GM18907 (cell line): ENCODE data around the gene ISCA2.

Source experiments
- ATAC-seq: cut with Tn5 transposase; IDR thresholded peaks from one replicate; pipeline ENCODE4 v1.9.1; 2021; ENCODE audit warnings: mild to moderate bottlenecking, moderate library complexity; ENCODE audit not compliant: unreplicated experiment

The ISCA2 gene

GRCh38 chr14:74482571-74482970 is 11.0 kb upstream of the ISCA2 start:
- ATAC-seq, result no peak

- no peak for ATAC-seq
These were observed 10.2 kb upstream of the ISCA2 start for GRCh38 chr14:74483321-74483720.

- no peak for ATAC-seq
These were observed 7.4 kb upstream of the ISCA2 start for GRCh38 chr14:74486164-74486563.

- ATAC-seq, result no peak
These were observed 4.7 kb upstream of the ISCA2 start for GRCh38 chr14:74488786-74489397.

GRCh38 chr14:74490486-74490885 is 3.1 kb upstream of the ISCA2 start:
- no peak for ATAC-seq

GRCh38 chr14:74491956-74492775 is 1.4 kb upstream of the ISCA2 start:
- ATAC-seq, result no peak

GRCh38 chr14:74492776-74493342 is 706 bp upstream of the ISCA2 start, which contains the start of gene NPC2:
TSS of gene NPC2 (minus strand) at chr14:74493305. CDS start at chr14:74493274, 31 bp downstream.
- peak; percentile 16 for ATAC-seq

GRCh38 chr14:74495356-74495755 is 1.8 kb downstream of the ISCA2 start:
- no peak for ATAC-seq

GRCh38 chr14:74500417-74501134 is 7.0 kb downstream of the ISCA2 start:
- no peak for ATAC-seq

- ATAC-seq, result no peak
These were observed 7.6 kb downstream of the ISCA2 start for GRCh38 chr14:74501135-74501614.

GRCh38 chr14:74501691-74502090 is 8.1 kb downstream of the ISCA2 start:
- ATAC-seq, result no peak

- no peak for ATAC-seq
These were observed 8.9 kb downstream of the ISCA2 start for GRCh38 chr14:74502236-74503019.

- ATAC-seq, result no peak
These were observed 9.8 kb downstream of the ISCA2 start for GRCh38 chr14:74503291-74503937.

GRCh38 chr14:74503938-74504335 is 10.4 kb downstream of the ISCA2 start:
- ATAC-seq, result no peak

GRCh38 chr14:74504412-74504811 is 10.8 kb downstream of the ISCA2 start:
- no peak for ATAC-seq

GRCh38 chr14:74504874-74505720 is 11.5 kb downstream of the ISCA2 start:
- ATAC-seq, result no peak

- no peak for ATAC-seq
These were observed 12.3 kb downstream of the ISCA2 start for GRCh38 chr14:74505831-74506230.

- ATAC-seq, result no peak
These were observed 12.9 kb downstream of the ISCA2 start for GRCh38 chr14:74506411-74506851.

- no peak for ATAC-seq
These were observed 13.5 kb downstream of the ISCA2 start for GRCh38 chr14:74507085-74507484.
